GM10266 (cell line): ENCODE measurements around the gene SLCO4A1.
A peak's percentile ranks its signal among the peaks of the same experiment; 100 is the strongest.

Experiments
- DNase-seq: peaks from one replicate; pipeline ENCODE4 v3.0.0; 2012; ENCODE audit errors: extremely low spot score
- TF ChIP-seq, protein P1 (sequence below): IDR thresholded peaks from 2 replicates; pipeline ENCODE4 v1.5.1; 2012; ENCODE audit warnings: mild to moderate bottlenecking, low read depth; ENCODE audit not compliant: control insufficient read depth, insufficient read depth; ENCODE audit errors: missing control alignments

The SLCO4A1 gene

DNA sequence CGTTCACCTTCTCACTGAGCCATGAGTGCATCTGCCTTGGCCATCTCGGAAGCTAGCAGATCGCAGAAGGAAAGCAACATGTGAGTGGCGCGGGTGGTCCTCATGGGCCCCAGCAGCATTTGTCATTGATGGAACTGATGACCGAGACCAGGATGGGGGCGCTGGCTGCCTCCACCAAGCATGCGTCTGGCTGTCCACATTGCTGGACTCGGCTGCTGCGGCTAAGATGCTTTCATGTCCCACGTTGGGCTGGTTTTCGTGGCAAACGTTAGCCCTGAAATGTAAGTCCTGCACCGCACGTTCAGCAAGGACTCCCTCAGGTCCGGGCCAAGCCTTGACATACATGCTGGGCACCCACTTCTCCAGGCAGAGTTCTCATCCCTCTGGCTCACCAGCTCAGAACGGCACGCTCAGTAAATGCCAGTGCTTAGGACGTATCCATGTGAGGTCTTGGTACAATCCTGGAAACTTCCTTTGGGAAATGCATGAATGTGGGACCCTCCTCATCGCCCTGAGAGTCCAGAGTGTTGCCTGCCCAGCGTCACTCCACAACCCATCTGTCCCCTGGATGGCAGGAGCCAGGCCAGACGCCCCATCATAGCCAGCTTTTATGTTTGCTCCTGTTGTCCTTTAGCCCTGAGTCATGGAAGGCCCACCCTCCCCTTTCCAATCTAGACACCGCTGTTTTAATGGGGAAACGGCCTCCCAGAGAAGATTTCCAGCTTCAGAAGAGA lies 8.4 kb downstream of the SLCO4A1 start:
- DNase-seq = no peak
- TF ChIP-seq, protein P1, sequence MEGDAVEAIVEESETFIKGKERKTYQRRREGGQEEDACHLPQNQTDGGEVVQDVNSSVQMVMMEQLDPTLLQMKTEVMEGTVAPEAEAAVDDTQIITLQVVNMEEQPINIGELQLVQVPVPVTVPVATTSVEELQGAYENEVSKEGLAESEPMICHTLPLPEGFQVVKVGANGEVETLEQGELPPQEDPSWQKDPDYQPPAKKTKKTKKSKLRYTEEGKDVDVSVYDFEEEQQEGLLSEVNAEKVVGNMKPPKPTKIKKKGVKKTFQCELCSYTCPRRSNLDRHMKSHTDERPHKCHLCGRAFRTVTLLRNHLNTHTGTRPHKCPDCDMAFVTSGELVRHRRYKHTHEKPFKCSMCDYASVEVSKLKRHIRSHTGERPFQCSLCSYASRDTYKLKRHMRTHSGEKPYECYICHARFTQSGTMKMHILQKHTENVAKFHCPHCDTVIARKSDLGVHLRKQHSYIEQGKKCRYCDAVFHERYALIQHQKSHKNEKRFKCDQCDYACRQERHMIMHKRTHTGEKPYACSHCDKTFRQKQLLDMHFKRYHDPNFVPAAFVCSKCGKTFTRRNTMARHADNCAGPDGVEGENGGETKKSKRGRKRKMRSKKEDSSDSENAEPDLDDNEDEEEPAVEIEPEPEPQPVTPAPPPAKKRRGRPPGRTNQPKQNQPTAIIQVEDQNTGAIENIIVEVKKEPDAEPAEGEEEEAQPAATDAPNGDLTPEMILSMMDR = no peak

GRCh38 chr20:62651285-62652021 lies 9.2 kb downstream of the SLCO4A1 start:
- DNase-seq = peak; percentile 90
- TF ChIP-seq, protein P1 = no peak

DNA sequence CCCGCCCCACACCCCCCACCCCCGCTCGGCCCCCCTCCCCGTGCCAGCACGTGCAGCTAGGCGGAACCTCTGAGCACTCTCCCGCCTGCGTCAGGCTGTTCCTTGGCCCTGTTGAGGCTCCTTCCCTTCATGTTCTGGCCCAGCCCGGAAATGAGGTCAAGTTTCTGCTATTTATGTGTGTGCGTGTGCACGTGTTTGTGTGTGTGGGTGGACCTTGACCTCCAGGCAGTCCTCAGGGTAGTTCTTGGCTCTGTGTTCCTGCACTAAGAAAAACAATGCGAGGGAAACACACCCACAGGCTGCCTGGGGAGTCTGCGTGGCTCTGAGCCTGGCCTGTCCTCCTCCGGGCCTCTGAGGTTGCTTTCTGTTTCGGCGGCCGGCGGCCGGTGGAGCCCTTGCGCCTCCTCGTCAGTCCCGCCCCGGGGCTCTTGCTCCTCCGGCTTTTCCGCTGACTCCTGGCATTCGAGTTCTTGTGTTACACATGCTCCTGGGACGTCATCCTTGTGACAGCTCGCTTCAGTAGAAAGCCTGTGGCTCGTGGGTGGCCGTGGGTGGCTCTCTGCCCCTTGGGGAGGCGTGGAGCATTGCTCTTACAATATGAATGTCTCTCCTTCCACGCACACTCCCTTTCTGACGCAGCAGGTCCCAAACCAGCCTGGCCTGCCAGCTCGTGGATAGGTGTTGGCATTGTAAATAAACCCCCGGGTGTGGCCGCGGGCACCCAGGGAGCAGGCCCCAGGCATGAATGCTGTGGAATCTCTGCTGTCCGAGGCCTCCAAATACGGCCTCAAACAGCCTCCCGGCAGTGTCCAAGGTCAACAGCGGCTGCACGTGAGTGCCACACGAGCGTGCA lies 10.0 kb downstream of the SLCO4A1 start:
- DNase-seq = peak; percentile 93
- TF ChIP-seq, protein P1 = peak; percentile 3

DNA sequence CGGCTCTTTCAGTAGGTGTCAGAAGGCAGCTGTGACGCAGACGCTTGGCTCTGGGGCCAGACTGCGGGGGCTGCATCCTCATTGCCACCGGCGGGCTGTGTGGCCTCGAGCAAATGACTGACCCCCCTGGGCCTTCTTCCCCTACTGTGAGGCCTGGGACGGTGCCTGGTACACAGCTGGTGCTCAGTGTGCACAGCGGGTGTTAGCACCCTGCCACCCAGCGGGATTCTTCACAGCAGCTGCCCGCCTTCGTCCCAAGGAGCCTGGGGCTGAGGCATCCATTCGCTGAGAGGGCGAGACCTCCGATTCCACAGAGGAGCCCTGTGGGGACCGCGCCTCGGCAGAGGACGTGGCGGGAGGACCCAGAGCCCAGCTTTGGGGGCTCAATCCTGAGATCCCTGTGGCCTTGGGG lies 10.6 kb downstream of the SLCO4A1 start:
- no peak for DNase-seq
- TF ChIP-seq, protein P1 = no peak

DNA sequence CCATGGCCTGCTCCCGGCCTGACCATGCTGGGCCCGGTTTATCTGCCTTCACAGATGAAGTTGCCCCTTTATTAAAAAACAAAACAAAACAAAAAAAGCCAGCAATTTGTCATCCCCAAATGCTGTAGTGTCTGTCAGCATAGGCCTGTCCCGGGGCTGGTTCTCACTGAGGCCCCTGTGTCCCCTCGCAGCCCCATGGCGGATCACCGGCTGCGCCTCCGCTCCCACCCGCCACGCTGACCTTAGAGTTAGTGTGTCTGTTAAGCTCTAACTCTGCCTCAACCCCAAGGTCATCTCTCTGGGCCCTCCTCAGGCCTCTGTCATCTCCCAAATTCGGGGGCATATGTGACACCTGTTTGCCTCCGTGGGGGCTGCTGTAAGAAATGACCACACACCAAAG lies 11.1 kb downstream of the SLCO4A1 start:
- no peak for DNase-seq
- TF ChIP-seq, protein P1 = no peak

DNA sequence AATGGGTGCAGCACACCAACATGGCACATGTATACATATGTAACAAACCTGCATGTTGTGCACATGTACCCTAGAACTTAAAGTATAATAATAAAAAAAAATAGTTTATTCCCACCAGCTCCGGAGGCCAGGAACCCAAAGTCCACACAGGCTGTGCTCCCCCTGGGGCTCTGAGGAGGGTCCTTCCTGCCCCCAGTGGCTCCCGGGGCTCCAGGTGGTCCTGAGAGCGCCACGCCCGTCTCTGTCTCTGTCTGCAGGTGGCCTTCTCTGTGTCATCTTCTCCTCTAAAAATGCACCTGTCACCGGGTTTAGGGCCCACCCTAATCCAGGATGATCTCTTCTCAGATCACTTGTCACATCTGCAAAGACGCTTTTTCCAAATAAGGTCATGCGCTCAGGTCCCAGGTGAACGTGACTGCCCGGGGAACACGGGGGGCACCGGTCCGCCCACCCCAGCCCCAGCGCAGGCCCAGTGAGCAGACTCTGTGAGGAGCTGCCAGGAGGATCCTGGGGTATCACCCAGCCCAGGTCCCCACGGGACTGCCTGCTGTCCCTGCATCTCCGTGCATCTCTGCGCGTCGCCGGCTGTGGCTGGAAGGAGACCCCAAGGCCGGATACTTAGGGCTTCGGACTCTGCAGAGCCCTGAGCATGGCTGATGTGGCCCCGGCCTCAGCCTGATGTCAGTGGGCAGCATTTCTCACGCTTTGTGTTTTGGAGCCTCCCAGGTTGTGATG lies 11.8 kb downstream of the SLCO4A1 start:
- TF ChIP-seq, protein P1 = no peak
- DNase-seq = no peak
